Stimulated activated CD8-positive, alpha-beta memory T cell treated with anti-CD3 and anti-CD28 coated beads, Interleukin-4, amount 100 ng/mL, for 24 hours (primary cell): ENCODE measurements around the gene ANKS1B.
"Not testable (repeated sequence)": the region's sequence is repeated elsewhere in the genome, so short reads cannot be mapped to it uniquely, and the experiment has no call there.

Experiments used
- DNase-seq: peaks from one replicate; pipeline ENCODE4 v3.0.0-alpha.2; 2020; ENCODE audit warnings: low read depth

Gene ANKS1B

GRCh38 chr12:99055299-99055698, 929.4 kb downstream of the ANKS1B start:
- DNase-seq: no peak

- no peak for DNase-seq
Observed at GRCh38 chr12:99054601-99055128, 930.1 kb downstream of the ANKS1B start.

- no peak for DNase-seq
Observed at GRCh38 chr12:99053616-99054362, 930.9 kb downstream of the ANKS1B start.

- DNase-seq: no peak
Observed at GRCh38 chr12:99049774-99050173, 935.0 kb downstream of the ANKS1B start.

- no peak for DNase-seq
Observed at GRCh38 chr12:99045158-99045557, 939.6 kb downstream of the ANKS1B start.

GRCh38 chr12:99043319-99043914, 941.3 kb downstream of the ANKS1B start:
- DNase-seq: peak; percentile 26

GRCh38 chr12:99042226-99042625, 942.5 kb downstream of the ANKS1B start:
- no peak for DNase-seq

- DNase-seq: no peak
Observed at GRCh38 chr12:99039367-99040120, 945.2 kb downstream of the ANKS1B start.

- DNase-seq: no peak
Observed at GRCh38 chr12:99036566-99036965, 948.2 kb downstream of the ANKS1B start.

- no peak for DNase-seq
Observed at GRCh38 chr12:99035803-99036202, 948.9 kb downstream of the ANKS1B start.

GRCh38 chr12:99034201-99034600, 950.5 kb downstream of the ANKS1B start:
- DNase-seq: not testable (repeated sequence)

- no peak for DNase-seq
Observed at GRCh38 chr12:99029511-99030271, 955.0 kb downstream of the ANKS1B start.

- no peak for DNase-seq
Observed at GRCh38 chr12:99027461-99027860, 957.3 kb downstream of the ANKS1B start.

GRCh38 chr12:99027055-99027393, 957.7 kb downstream of the ANKS1B start:
- no peak for DNase-seq

GRCh38 chr12:99026332-99027054, 958.2 kb downstream of the ANKS1B start:
- DNase-seq: no peak

- DNase-seq: no peak
Observed at GRCh38 chr12:99024870-99025269, 959.9 kb downstream of the ANKS1B start.

GRCh38 chr12:99024191-99024590, 960.5 kb downstream of the ANKS1B start:
- DNase-seq: no peak

- no peak for DNase-seq
Observed at GRCh38 chr12:99020871-99021270, 963.9 kb downstream of the ANKS1B start.

- DNase-seq: no peak
Observed at GRCh38 chr12:99019798-99020197, 964.9 kb downstream of the ANKS1B start.

GRCh38 chr12:99017971-99018370, 966.8 kb downstream of the ANKS1B start:
- no peak for DNase-seq

GRCh38 chr12:99009654-99010296, 975.0 kb downstream of the ANKS1B start:
- no peak for DNase-seq
